NCI-H1417 treated with DMSO at 0.1 percent for 48 hours (cell line): Measurements from ENCODE around the gene ARHGEF1.
"Not testable (repeated sequence)": the region's sequence is repeated elsewhere in the genome, so short reads cannot be mapped to it uniquely, and the experiment has no call there.

Experiments used
- DNase-seq: peaks from one replicate; lab custom pipeline; 2025; lab: John Stamatoyannopoulos, UW

The ARHGEF1 gene

GRCh38 chr19:41862445-41862986 lies 20.5 kb upstream of the ARHGEF1 start:
- no peak for DNase-seq

GRCh38 chr19:41863209-41863931 lies 19.6 kb upstream of the ARHGEF1 start:
- no peak for DNase-seq

GRCh38 chr19:41864374-41864773 lies 18.6 kb upstream of the ARHGEF1 start:
- DNase-seq = no peak

GRCh38 chr19:41866284-41866683 lies 16.7 kb upstream of the ARHGEF1 start:
- no peak for DNase-seq

- no peak for DNase-seq
These were observed 14.6 kb upstream of the ARHGEF1 start for GRCh38 chr19:41868120-41868988.

GRCh38 chr19:41868989-41869300 lies 14.0 kb upstream of the ARHGEF1 start:
- no peak for DNase-seq

GRCh38 chr19:41869374-41869955 lies 13.5 kb upstream of the ARHGEF1 start:
- no peak for DNase-seq

- no peak for DNase-seq
These were observed 12.5 kb upstream of the ARHGEF1 start for GRCh38 chr19:41870401-41870873.

- DNase-seq = no peak
These were observed 11.2 kb upstream of the ARHGEF1 start for GRCh38 chr19:41871573-41872383.

GRCh38 chr19:41872384-41872774 lies 10.6 kb upstream of the ARHGEF1 start:
- DNase-seq = no peak

GRCh38 chr19:41872775-41873647 lies 10.0 kb upstream of the ARHGEF1 start:
- DNase-seq = no peak

GRCh38 chr19:41875973-41876372 lies 7.0 kb upstream of the ARHGEF1 start:
- not testable (repeated sequence) for DNase-seq

GRCh38 chr19:41876847-41877832 lies 5.8 kb upstream of the ARHGEF1 start, which contains the start of gene CD79A:
Gene CD79A, plus strand, starts transcription at chr19:41877279. Its CDS starts 26 bp downstream, at chr19:41877305.
- no peak for DNase-seq

GRCh38 chr19:41877916-41878905 lies 4.8 kb upstream of the ARHGEF1 start:
- no peak for DNase-seq

- no peak for DNase-seq
These were observed 3.9 kb upstream of the ARHGEF1 start for GRCh38 chr19:41879080-41879479.

- no peak for DNase-seq
These were observed 3.2 kb upstream of the ARHGEF1 start for GRCh38 chr19:41879670-41880328.

- no peak for DNase-seq
These were observed 2.7 kb upstream of the ARHGEF1 start for GRCh38 chr19:41880329-41880708.

- DNase-seq = no peak
These were observed 458 bp downstream of the ARHGEF1 start for GRCh38 chr19:41883463-41883820.
